AG20443 (cell line): ENCODE results near the gene BUD13.
A peak's percentile ranks its signal among the peaks of the same experiment; 100 is the strongest.
"Not testable (repeated sequence)": the region's sequence is repeated elsewhere in the genome, so short reads cannot be mapped to it uniquely, and the experiment has no call there.

Source experiments
- DNase-seq: peaks from one replicate; pipeline ENCODE4 v3.0.0; 2012; ENCODE audit warnings: low spot score, mixed read lengths

The BUD13 gene

GRCh38 chr11:116792144-116792868 is 19.5 kb upstream of the BUD13 start:
- no peak for DNase-seq

DNA sequence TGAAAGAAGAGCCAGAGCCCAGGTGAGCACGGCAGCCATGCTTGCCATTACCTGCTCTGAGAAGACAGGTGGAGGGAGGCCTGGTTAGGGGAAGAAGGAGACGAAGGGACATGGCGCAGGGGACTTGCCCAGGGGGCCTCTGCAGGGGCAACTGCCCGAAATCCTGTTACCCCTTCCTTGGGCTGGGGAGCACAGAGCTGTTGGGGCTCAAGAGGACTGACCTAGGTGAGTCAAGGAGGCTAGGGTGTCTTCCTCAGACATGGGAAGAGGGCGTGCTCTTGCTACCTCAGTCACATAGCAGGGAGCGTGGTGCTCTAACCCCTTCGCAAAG is 19.0 kb upstream of the BUD13 start, which contains the start of gene APOA5:
TSS of gene APOA5 (minus strand) at position 67 of the 331 bp plus-strand sequence. CDS start at position 48, 19 bp downstream.
- DNase-seq, result no peak

- DNase-seq, result peak; percentile 92
These were observed 18.4 kb upstream of the BUD13 start for GRCh38 chr11:116791002-116791812.

- no peak for DNase-seq
These were observed 17.6 kb upstream of the BUD13 start for GRCh38 chr11:116790167-116791001.

- no peak for DNase-seq
These were observed 16.2 kb upstream of the BUD13 start for GRCh38 chr11:116788975-116789374.

- no peak for DNase-seq
These were observed 15.7 kb upstream of the BUD13 start for GRCh38 chr11:116788534-116788933.

- peak; percentile 95 for DNase-seq
These were observed 15.1 kb upstream of the BUD13 start, which contains the start of gene ZPR1 for GRCh38 chr11:116787786-116788486. Gene ZPR1 (minus strand): TSS chr11:116788023. CDS start chr11:116787990, 33 bp downstream.

DNA sequence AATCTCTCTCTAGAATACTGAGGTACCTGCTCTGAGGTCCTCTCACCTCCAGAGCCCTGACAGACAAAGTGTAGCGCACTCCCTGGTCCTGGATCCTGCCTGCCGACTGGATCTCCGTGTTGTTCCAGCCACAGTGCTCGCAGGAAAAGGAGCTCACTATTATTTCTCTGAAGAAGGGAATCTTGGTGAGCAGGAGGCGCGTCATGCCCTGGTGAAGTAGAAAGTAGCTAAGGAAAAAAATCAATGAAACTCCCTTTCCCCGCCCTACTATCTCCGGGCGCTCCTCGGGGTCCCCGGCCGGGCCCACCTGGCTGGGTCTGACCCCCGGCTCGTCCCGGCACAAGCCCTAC is 14.6 kb upstream of the BUD13 start:
- DNase-seq, result peak; percentile 27

- DNase-seq, result no peak
These were observed 14.2 kb upstream of the BUD13 start for GRCh38 chr11:116786966-116787365.

DNA sequence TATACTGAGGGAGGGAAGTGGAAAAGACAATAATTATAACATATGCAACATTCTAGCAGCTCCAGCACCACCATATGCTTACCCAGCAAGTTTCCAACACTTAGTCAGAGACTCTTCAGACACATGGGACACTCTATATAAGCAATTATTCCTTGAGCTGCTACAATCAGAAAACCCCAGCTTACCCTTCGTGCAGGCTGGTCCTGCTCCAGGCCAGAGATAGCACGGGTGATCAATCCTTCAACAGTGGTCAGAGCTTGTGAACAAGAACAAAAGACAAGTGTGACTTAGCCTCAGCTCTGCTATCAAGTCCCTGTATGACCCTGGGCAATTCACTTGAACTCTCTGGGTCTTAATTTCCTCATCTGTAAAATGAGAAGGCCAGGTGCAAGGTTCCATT is 13.5 kb upstream of the BUD13 start:
- DNase-seq, result no peak

GRCh38 chr11:116782728-116783127 is 9.9 kb upstream of the BUD13 start:
- DNase-seq, result peak; percentile 47

- no peak for DNase-seq
These were observed 5.8 kb upstream of the BUD13 start for GRCh38 chr11:116778556-116778955.

DNA sequence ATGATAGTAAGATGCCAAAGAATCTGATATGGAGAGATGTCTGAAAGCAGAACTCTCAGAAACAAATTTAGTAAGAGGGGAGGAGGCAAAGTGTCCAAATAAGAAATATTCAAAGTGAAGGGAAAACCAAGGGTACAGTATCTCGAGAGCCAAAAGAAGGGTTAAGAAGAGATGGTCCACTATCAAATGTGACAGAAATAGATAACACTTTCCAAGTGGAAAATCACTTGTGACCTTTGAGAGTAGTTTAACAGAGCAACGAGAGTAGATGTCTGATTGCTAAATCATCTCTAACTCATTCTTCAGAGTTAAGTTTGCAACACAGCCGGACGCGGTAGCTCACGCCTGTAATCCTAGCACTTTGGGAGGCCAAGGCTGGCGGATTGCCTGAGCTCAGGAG is 4.3 kb upstream of the BUD13 start:
- DNase-seq, result no peak

GRCh38 chr11:116776522-116776984 is 3.8 kb upstream of the BUD13 start:
- no peak for DNase-seq

- no peak for DNase-seq
These were observed 3.2 kb upstream of the BUD13 start for GRCh38 chr11:116775975-116776374.

DNA sequence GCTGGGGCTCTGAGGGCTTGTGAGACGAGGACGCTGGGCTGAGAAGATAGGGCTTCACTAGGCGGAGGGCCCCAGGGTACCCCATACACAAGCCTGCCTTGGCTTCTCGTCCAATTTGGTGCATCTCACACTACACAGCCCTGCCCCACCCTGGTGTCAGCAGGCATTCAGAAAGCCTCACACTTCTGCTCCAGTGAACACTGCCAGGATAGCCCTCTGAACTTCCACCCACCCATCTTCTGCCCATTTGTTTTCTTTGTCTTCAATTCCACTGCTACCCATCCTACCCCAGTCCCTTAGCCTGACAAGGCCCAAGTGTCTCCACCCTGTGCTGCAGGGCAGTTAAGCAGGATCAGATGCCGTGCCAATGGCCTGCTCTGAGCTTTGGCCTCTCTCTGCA is 1.9 kb upstream of the BUD13 start:
- DNase-seq, result no peak

GRCh38 chr11:116773203-116774097 is 663 bp upstream of the BUD13 start:
- DNase-seq, result no peak

DNA sequence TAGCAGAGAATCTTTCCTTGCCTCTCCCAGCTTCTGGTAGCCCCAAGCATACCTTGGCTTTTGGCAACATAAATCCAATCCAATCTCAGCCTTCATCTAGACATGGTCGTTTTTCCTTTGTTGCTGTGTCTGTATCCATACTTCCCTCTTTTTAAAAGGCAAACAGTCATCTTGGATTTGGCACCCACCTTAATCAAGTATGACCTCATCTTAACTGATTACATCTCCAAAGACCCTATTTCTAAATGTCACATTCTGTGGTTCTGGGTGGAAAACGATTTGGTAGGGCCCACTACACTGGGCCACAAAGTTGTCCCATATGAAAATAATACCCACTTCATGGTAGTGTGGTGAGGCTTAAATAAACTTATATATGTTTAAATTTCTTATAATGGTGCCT is 852 bp downstream of the BUD13 start:
- no peak for DNase-seq

GRCh38 chr11:116762132-116762531 is 10.7 kb downstream of the BUD13 start:
- DNase-seq, result no peak

DNA sequence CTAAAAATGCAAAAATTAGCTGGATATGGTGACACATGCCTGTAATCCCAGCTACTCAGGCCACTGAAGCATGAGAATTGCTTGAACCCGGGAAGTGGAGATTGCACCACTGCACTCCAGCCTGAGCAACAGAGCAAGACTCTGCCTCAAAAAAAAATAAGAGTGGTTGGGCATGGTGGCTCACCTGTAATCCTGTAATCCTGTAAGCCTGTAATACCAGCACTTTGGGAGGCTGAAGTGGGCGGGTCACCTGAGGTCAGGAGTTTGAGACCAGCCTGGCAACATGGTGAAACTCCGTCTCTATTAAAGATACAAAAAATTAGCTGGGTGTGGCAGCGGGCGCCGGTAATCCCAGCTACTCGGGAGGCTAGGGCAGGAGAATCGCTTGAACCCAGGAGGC is 16.7 kb downstream of the BUD13 start:
- DNase-seq, result not testable (repeated sequence)
